Activated naive CD4-positive, alpha-beta T cell treated with anti-CD3 and anti-CD28 coated beads, Interleukin-2, amount 50 U/mL, for 24 hours (primary cell): ENCODE results near the gene PLXNA2.
A peak's percentile ranks its signal among the peaks of the same experiment; 100 is the strongest.

Experiments used
- H3K27ac Mint-ChIP-seq: one replicate; pipeline ENCODE4 v1.8.0; 2021; ENCODE audit warnings: mild to moderate bottlenecking, mixed read lengths
- H3K27me3 Mint-ChIP-seq: one replicate; pipeline ENCODE4 v1.8.0; 2021; ENCODE audit warnings: mixed read lengths
- H3K36me3 Mint-ChIP-seq: one replicate; pipeline ENCODE4 v1.8.0; 2021; ENCODE audit warnings: mixed read lengths
- H3K4me1 Mint-ChIP-seq: one replicate; pipeline ENCODE4 v1.8.0; 2021; ENCODE audit warnings: mixed read lengths
- H3K4me3 Mint-ChIP-seq: one replicate; pipeline ENCODE4 v1.8.0; 2021; ENCODE audit warnings: mild to moderate bottlenecking, mixed read lengths
- H3K9me3 Mint-ChIP-seq: one replicate; pipeline ENCODE4 v1.8.0; 2021; ENCODE audit warnings: mixed read lengths

PLXNA2 gene

GRCh38 chr1:208177656-208178055 is 66.5 kb downstream of the PLXNA2 start:
- no peak overlapping the region for H3K27ac Mint-ChIP-seq
- H3K4me1 Mint-ChIP-seq: no peaks in the 10 kb centered on the region
- peaks cover 1% of the 10 kb centered on the region for H3K27me3 Mint-ChIP-seq
- H3K36me3 Mint-ChIP-seq: no peaks in the 10 kb centered on the region
- no peaks in the 10 kb centered on the region for H3K9me3 Mint-ChIP-seq
- no peak overlapping the region for H3K4me3 Mint-ChIP-seq

GRCh38 chr1:208176649-208177048 is 67.5 kb downstream of the PLXNA2 start:
- Mint-ChIP-seq H3K4me3 (no peak overlapping the region), H3K36me3 (no peaks in the 10 kb centered on the region)

GRCh38 chr1:208175508-208175895 is 68.7 kb downstream of the PLXNA2 start:
- H3K27ac Mint-ChIP-seq: no peak overlapping the region
- H3K36me3 Mint-ChIP-seq: no peaks in the 10 kb centered on the region
- H3K4me3 Mint-ChIP-seq: no peak overlapping the region
- no peaks in the 10 kb centered on the region for H3K9me3 Mint-ChIP-seq
- no peaks in the 10 kb centered on the region for H3K4me1 Mint-ChIP-seq
- no peaks in the 10 kb centered on the region for H3K27me3 Mint-ChIP-seq

More at GRCh38 chr1:208176649-208177048, 67.5 kb downstream of the PLXNA2 start:
- no peaks in the 10 kb centered on the region for H3K4me1 Mint-ChIP-seq
- H3K27me3 Mint-ChIP-seq: no peaks in the 10 kb centered on the region
- no peaks in the 10 kb centered on the region for H3K9me3 Mint-ChIP-seq
- H3K27ac Mint-ChIP-seq: peak overlapping the region; percentile 25

- no peak overlapping the region for H3K4me3 Mint-ChIP-seq
- H3K36me3 Mint-ChIP-seq: no peaks in the 10 kb centered on the region
- H3K27ac Mint-ChIP-seq: no peak overlapping the region
- no peaks in the 10 kb centered on the region for H3K4me1 Mint-ChIP-seq
- H3K27me3 Mint-ChIP-seq: no peaks in the 10 kb centered on the region
- H3K9me3 Mint-ChIP-seq: no peaks in the 10 kb centered on the region
These were observed 69.3 kb downstream of the PLXNA2 start for GRCh38 chr1:208174731-208175507.

GRCh38 chr1:208174200-208174599 is 70.0 kb downstream of the PLXNA2 start:
- Mint-ChIP-seq H3K9me3 (no peaks in the 10 kb centered on the region), H3K27me3 (no peaks in the 10 kb centered on the region), H3K4me1 (no peaks in the 10 kb centered on the region), H3K4me3 (no peak overlapping the region), H3K27ac (no peak overlapping the region), H3K36me3 (no peaks in the 10 kb centered on the region)

GRCh38 chr1:208173749-208174148 is 70.4 kb downstream of the PLXNA2 start:
- H3K27me3 Mint-ChIP-seq: peaks cover 2% of the 10 kb centered on the region
- H3K4me3 Mint-ChIP-seq: no peak overlapping the region
- H3K27ac Mint-ChIP-seq: no peak overlapping the region
- no peaks in the 10 kb centered on the region for H3K4me1 Mint-ChIP-seq
- H3K9me3 Mint-ChIP-seq: no peaks in the 10 kb centered on the region
- H3K36me3 Mint-ChIP-seq: no peaks in the 10 kb centered on the region

GRCh38 chr1:208172423-208173145 is 71.6 kb downstream of the PLXNA2 start:
- Mint-ChIP-seq H3K36me3 (no peaks in the 10 kb centered on the region), H3K9me3 (no peaks in the 10 kb centered on the region)

GRCh38 chr1:208171616-208172422 is 72.4 kb downstream of the PLXNA2 start:
- H3K27ac Mint-ChIP-seq: no peak overlapping the region
- no peaks in the 10 kb centered on the region for H3K36me3 Mint-ChIP-seq
- no peaks in the 10 kb centered on the region for H3K4me1 Mint-ChIP-seq
- H3K9me3 Mint-ChIP-seq: no peaks in the 10 kb centered on the region
- peaks cover 2% of the 10 kb centered on the region for H3K27me3 Mint-ChIP-seq
- H3K4me3 Mint-ChIP-seq: no peak overlapping the region

More at GRCh38 chr1:208172423-208173145, 71.6 kb downstream of the PLXNA2 start:
- H3K27ac Mint-ChIP-seq: no peak overlapping the region
- no peaks in the 10 kb centered on the region for H3K4me1 Mint-ChIP-seq
- H3K27me3 Mint-ChIP-seq: peaks cover 2% of the 10 kb centered on the region
- H3K4me3 Mint-ChIP-seq: no peak overlapping the region

GRCh38 chr1:208170252-208170651 is 73.9 kb downstream of the PLXNA2 start:
- Mint-ChIP-seq H3K4me1 (no peaks in the 10 kb centered on the region), H3K4me3 (no peak overlapping the region), H3K9me3 (no peaks in the 10 kb centered on the region), H3K27ac (no peak overlapping the region), H3K36me3 (no peaks in the 10 kb centered on the region), H3K27me3 (peaks cover 8% of the 10 kb centered on the region)

GRCh38 chr1:208169081-208169879 is 74.9 kb downstream of the PLXNA2 start:
- H3K9me3 Mint-ChIP-seq: no peaks in the 10 kb centered on the region
- no peaks in the 10 kb centered on the region for H3K4me1 Mint-ChIP-seq
- H3K27me3 Mint-ChIP-seq: peaks cover 11% of the 10 kb centered on the region
- H3K36me3 Mint-ChIP-seq: no peaks in the 10 kb centered on the region
- no peak overlapping the region for H3K4me3 Mint-ChIP-seq
- no peak overlapping the region for H3K27ac Mint-ChIP-seq

- no peaks in the 10 kb centered on the region for H3K4me1 Mint-ChIP-seq
These were observed 76.8 kb downstream of the PLXNA2 start for GRCh38 chr1:208167261-208167869.

GRCh38 chr1:208166340-208167138 is 77.6 kb downstream of the PLXNA2 start:
- peaks cover 16% of the 10 kb centered on the region for H3K27me3 Mint-ChIP-seq
- no peak overlapping the region for H3K4me3 Mint-ChIP-seq
- no peaks in the 10 kb centered on the region for H3K4me1 Mint-ChIP-seq
- no peaks in the 10 kb centered on the region for H3K36me3 Mint-ChIP-seq
- no peaks in the 10 kb centered on the region for H3K9me3 Mint-ChIP-seq
- H3K27ac Mint-ChIP-seq: no peak overlapping the region

More at GRCh38 chr1:208167261-208167869, 76.8 kb downstream of the PLXNA2 start:
- H3K27ac Mint-ChIP-seq: no peak overlapping the region
- no peaks in the 10 kb centered on the region for H3K36me3 Mint-ChIP-seq
- H3K27me3 Mint-ChIP-seq: peaks cover 16% of the 10 kb centered on the region
- H3K4me3 Mint-ChIP-seq: no peak overlapping the region
- H3K9me3 Mint-ChIP-seq: no peaks in the 10 kb centered on the region

GRCh38 chr1:208165659-208166058 is 78.5 kb downstream of the PLXNA2 start:
- H3K4me3 Mint-ChIP-seq: no peak overlapping the region
- no peaks in the 10 kb centered on the region for H3K36me3 Mint-ChIP-seq
- no peaks in the 10 kb centered on the region for H3K4me1 Mint-ChIP-seq
- no peak overlapping the region for H3K27ac Mint-ChIP-seq
- peaks cover 16% of the 10 kb centered on the region for H3K27me3 Mint-ChIP-seq
- H3K9me3 Mint-ChIP-seq: no peaks in the 10 kb centered on the region

- H3K9me3 Mint-ChIP-seq: no peaks in the 10 kb centered on the region
- no peaks in the 10 kb centered on the region for H3K4me1 Mint-ChIP-seq
- no peak overlapping the region for H3K4me3 Mint-ChIP-seq
- H3K27me3 Mint-ChIP-seq: peaks cover 16% of the 10 kb centered on the region
- H3K36me3 Mint-ChIP-seq: no peaks in the 10 kb centered on the region
- H3K27ac Mint-ChIP-seq: no peak overlapping the region
These were observed 79.6 kb downstream of the PLXNA2 start for GRCh38 chr1:208164609-208165008.
